ENCODE results near the gene OGFOD3. TPM values are rescaled to one million over a fixed set of nuclear protein-coding genes. Genes with fewer than 3 reads are reported as not detected.

OGFOD3 gene
- total RNA-seq (10 to 100 TPM; 12.9 to 13.7 TPM), total RNA-seq (11.9 to 46.6 (median 29.9) reads per million in 172 experiments)
- 14.8 TPM for polyA plus RNA-seq (2013, experiment 1 of 2)
- 20.5 TPM for polyA plus RNA-seq (2013, experiment 2 of 2)

- Histone ChIP-seq H3K4me3 (ENCODE audit: low read length) (peak within 1 kb of the TSS; percentile 76), H3K9me3 (ENCODE audit: control insufficient read depth in 1 of 2, insufficient read depth in 1 of 2, low read length in 2 of 2) (peaks cover 0 to 3% of the 10 kb centered on the region in 2 experiments), H3K27ac (ENCODE audit: low read depth in 1 of 2, low read length in 2 of 2) (peak within 1 kb of the TSS; percentile 35 to 50), H3K4me1 (ENCODE audit: insufficient read depth, low read length) (peaks cover 30% of the 10 kb centered on the region), H3K27me3 (ENCODE audit: control insufficient read depth in 1 of 2, insufficient read depth in 2 of 2, low read length in 2 of 2) (no peaks in the 10 kb centered on the region), H3K36me3 (ENCODE audit: insufficient read depth, low read length) (peaks cover 14% of the 10 kb centered on the region)
- intact Hi-C loops (cut with DNase I, micrococcal nuclease) = loop anchor here (1.0 to 10.0 kb wide), 9 partner anchors 32 to 383 kb away; partner anchors contain the start of genes CYBC1 (in 2 of the 2), DCXR (in 2 of the 2), FOXK2 (in 1 of the 2) and NARF (in 1 of the 2)
- peak within 1 kb of the TSS; percentile 85 for H3K4me3 Mint-ChIP-seq
- ATAC-seq (ENCODE audit: poor library complexity) (peak; percentile 85), DNase-seq (peak; percentile 69 to 95 (median 83))
- peak within 1 kb of the TSS; percentile 78 for H3K27ac Mint-ChIP-seq
- ChIA-PET POLR2A (interaction anchor here (0.6 to 1.4 kb wide), 6 partner anchors 8 to 547 kb away, joined by 3 to 11 read pairs (median 5); partner anchors contain the start of genes ARHGDIA and NARF), CTCF (interaction anchor here (0.6 to 1.3 kb wide), 3 partner anchors 20 to 182 kb away, joined by 3 to 5 read pairs (median 3); no protein-coding TSS in a partner anchor)
- TF ChIP-seq, protein P1, sequence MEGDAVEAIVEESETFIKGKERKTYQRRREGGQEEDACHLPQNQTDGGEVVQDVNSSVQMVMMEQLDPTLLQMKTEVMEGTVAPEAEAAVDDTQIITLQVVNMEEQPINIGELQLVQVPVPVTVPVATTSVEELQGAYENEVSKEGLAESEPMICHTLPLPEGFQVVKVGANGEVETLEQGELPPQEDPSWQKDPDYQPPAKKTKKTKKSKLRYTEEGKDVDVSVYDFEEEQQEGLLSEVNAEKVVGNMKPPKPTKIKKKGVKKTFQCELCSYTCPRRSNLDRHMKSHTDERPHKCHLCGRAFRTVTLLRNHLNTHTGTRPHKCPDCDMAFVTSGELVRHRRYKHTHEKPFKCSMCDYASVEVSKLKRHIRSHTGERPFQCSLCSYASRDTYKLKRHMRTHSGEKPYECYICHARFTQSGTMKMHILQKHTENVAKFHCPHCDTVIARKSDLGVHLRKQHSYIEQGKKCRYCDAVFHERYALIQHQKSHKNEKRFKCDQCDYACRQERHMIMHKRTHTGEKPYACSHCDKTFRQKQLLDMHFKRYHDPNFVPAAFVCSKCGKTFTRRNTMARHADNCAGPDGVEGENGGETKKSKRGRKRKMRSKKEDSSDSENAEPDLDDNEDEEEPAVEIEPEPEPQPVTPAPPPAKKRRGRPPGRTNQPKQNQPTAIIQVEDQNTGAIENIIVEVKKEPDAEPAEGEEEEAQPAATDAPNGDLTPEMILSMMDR (IDR thresholded peaks at IDR 0.05) = no peak
- peaks cover 32% of the 10 kb centered on the region for H3K36me3 Mint-ChIP-seq (ENCODE audit: low read depth)
- peaks cover 32% of the 10 kb centered on the region for H3K4me1 Mint-ChIP-seq (ENCODE audit: low read depth)
- no peaks in the 10 kb centered on the region for H3K27me3 Mint-ChIP-seq
- no peaks in the 10 kb centered on the region for H3K9me3 Mint-ChIP-seq
Measured at GRCh38 chr17:82418001-82418986, at the start of gene OGFOD3, which contains the start of gene HEXD. Gene OGFOD3, minus strand, starts transcription at chr17:82418586. Its CDS starts 101 bp downstream, at chr17:82418485. Gene HEXD, plus strand, starts transcription at chr17:82418347. Its CDS starts 1,453 bp downstream, at chr17:82419800.

DNA sequence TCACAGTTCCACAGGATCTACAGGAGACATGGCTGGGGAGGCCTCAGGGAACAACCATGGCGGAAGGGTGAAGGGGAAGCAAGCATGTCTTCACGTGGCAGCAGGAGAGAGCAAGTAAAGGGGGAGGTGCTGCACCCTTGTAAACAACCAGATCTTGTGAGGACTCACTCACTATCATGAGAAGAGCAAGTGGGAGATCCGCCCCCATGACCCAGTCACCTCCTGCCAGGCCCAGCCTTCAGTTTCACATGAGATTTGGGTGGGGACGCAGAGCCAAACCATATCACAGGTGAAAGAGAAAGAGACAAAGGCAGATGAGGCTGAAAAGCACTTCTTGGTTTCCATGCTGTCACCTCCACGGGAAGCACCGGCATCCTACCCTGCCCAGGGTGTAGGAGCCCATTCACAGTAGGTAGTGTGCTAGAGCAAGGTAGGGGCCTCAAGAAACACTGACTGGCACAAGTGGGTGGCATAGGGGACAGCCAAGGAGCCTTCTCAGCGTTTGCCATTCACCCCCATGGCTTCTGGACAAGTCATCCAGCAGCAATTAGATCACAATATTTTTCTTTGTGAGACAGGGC lies 46.7 kb upstream of the OGFOD3 start:
- peaks cover 93% of the 10 kb centered on the region for H3K36me3 ChIP-seq (ENCODE audit: insufficient read depth, low read length)
- Mint-ChIP-seq H3K9me3 (no peaks in the 10 kb centered on the region), H3K36me3 (ENCODE audit: low read depth) (peaks cover 87% of the 10 kb centered on the region), H3K4me1 (ENCODE audit: low read depth) (peaks cover 19% of the 10 kb centered on the region), H3K27me3 (no peaks in the 10 kb centered on the region), H3K27ac (no peak overlapping the region), H3K4me3 (no peak overlapping the region)
- no peak for DNase-seq
- ChIA-PET CTCF (no interaction called here), POLR2A (no interaction called here)
- peaks cover 13% of the 10 kb centered on the region for H3K4me1 ChIP-seq (ENCODE audit: insufficient read depth, low read length)
- no peaks in the 10 kb centered on the region for H3K9me3 ChIP-seq (ENCODE audit: control insufficient read depth in 1 of 2, insufficient read depth in 1 of 2, low read length in 2 of 2)
- intact Hi-C loops (cut with DNase I, micrococcal nuclease) = no loop called here
- ATAC-seq (ENCODE audit: poor library complexity) = no peak
- TF ChIP-seq, protein P1 (IDR thresholded peaks at IDR 0.05) = no peak
- no peak overlapping the region for H3K4me3 ChIP-seq (ENCODE audit: low read length)
- H3K27ac ChIP-seq (ENCODE audit: low read depth in 1 of 2, low read length in 2 of 2) = no peak overlapping the region
- no peaks in the 10 kb centered on the region for H3K27me3 ChIP-seq (ENCODE audit: control insufficient read depth in 1 of 2, insufficient read depth in 2 of 2, low read length in 2 of 2)

- Mint-ChIP-seq H3K9me3 (no peaks in the 10 kb centered on the region), H3K27ac (no peak overlapping the region), H3K27me3 (no peaks in the 10 kb centered on the region), H3K4me1 (ENCODE audit: low read depth) (peaks cover 20% of the 10 kb centered on the region), H3K36me3 (ENCODE audit: low read depth) (peaks cover 87% of the 10 kb centered on the region), H3K4me3 (no peak overlapping the region)
- DNase-seq (no peak), ATAC-seq (ENCODE audit: poor library complexity) (no peak)
- CTCF ChIA-PET = no interaction called here
- no peaks in the 10 kb centered on the region for H3K9me3 ChIP-seq (ENCODE audit: control insufficient read depth in 1 of 2, insufficient read depth in 1 of 2, low read length in 2 of 2)
- POLR2A ChIA-PET = no interaction called here
- H3K4me3 ChIP-seq (ENCODE audit: low read length) = no peak overlapping the region
- no peak overlapping the region for H3K27ac ChIP-seq (ENCODE audit: low read depth in 1 of 2, low read length in 2 of 2)
- no peaks in the 10 kb centered on the region for H3K27me3 ChIP-seq (ENCODE audit: control insufficient read depth in 1 of 2, insufficient read depth in 2 of 2, low read length in 2 of 2)
- peaks cover 17% of the 10 kb centered on the region for H3K4me1 ChIP-seq (ENCODE audit: insufficient read depth, low read length)
- intact Hi-C loops (cut with DNase I, micrococcal nuclease) = no loop called here
- peaks cover 91% of the 10 kb centered on the region for H3K36me3 ChIP-seq (ENCODE audit: insufficient read depth, low read length)
- TF ChIP-seq, protein P1 (IDR thresholded peaks at IDR 0.05) = no peak
Measured at GRCh38 chr17:82464567-82464929, 46.2 kb upstream of the OGFOD3 start.
